ENCODE measurements around the gene GOLT1A.

The GOLT1A gene

GRCh38 chr1:204218552-204218951, 4.8 kb upstream of the GOLT1A start:
- ATAC-seq (no peak), DNase-seq (no peak)

- no peak for ATAC-seq
- DNase-seq = no peak
These were observed 3.8 kb upstream of the GOLT1A start for GRCh38 chr1:204217648-204218000.

- ATAC-seq = no peak
These were observed 3.3 kb upstream of the GOLT1A start for GRCh38 chr1:204216880-204217647.

GRCh38 chr1:204216236-204216635, 2.4 kb upstream of the GOLT1A start:
- DNase-seq (no peak), ATAC-seq (no peak)

More at GRCh38 chr1:204216880-204217647, 3.3 kb upstream of the GOLT1A start:
- DNase-seq = no peak

- DNase-seq = no peak
- ATAC-seq = no peak
These were observed 1.1 kb downstream of the GOLT1A start for GRCh38 chr1:204212715-204213114.

- no peak for ATAC-seq
- no peak for DNase-seq
These were observed 2.7 kb downstream of the GOLT1A start for GRCh38 chr1:204211046-204211445.

- ATAC-seq = peak; percentile 87
- DNase-seq = peak; percentile 87
These were observed 6.6 kb downstream of the GOLT1A start for GRCh38 chr1:204207136-204207616.

- ATAC-seq = no peak
These were observed 7.7 kb downstream of the GOLT1A start for GRCh38 chr1:204206121-204206520.

GRCh38 chr1:204205486-204205885, 8.3 kb downstream of the GOLT1A start:
- DNase-seq (no peak), ATAC-seq (no peak)

More at GRCh38 chr1:204206121-204206520, 7.7 kb downstream of the GOLT1A start:
- no peak for DNase-seq

GRCh38 chr1:204204944-204205343, 8.8 kb downstream of the GOLT1A start:
- ATAC-seq (no peak), DNase-seq (no peak)

- ATAC-seq (no peak), DNase-seq (no peak)
These were observed 10.5 kb downstream of the GOLT1A start for GRCh38 chr1:204203206-204203767.

GRCh38 chr1:204202481-204202880, 11.3 kb downstream of the GOLT1A start:
- ATAC-seq = no peak
- DNase-seq = no peak

GRCh38 chr1:204201348-204202040, 12.3 kb downstream of the GOLT1A start:
- ATAC-seq (no peak), DNase-seq (no peak)

GRCh38 chr1:204199579-204199978, 14.2 kb downstream of the GOLT1A start:
- DNase-seq (no peak), ATAC-seq (no peak)

- DNase-seq (no peak), ATAC-seq (no peak)
These were observed 15.1 kb downstream of the GOLT1A start for GRCh38 chr1:204198348-204199340.

- DNase-seq (no peak), ATAC-seq (no peak)
These were observed 16.7 kb downstream of the GOLT1A start for GRCh38 chr1:204197068-204197467.

- DNase-seq = no peak
- no peak for ATAC-seq
These were observed 17.6 kb downstream of the GOLT1A start, which contains the start of gene KISS1 for GRCh38 chr1:204196068-204196795. KISS1 (minus strand) TSS chr1:204196491; CDS start chr1:204192876, 3,615 bp downstream.

GRCh38 chr1:204194771-204195170, 19.0 kb downstream of the GOLT1A start:
- DNase-seq (no peak), ATAC-seq (no peak)

GRCh38 chr1:204194080-204194479, 19.7 kb downstream of the GOLT1A start:
- no peak for ATAC-seq
- DNase-seq = no peak

- ATAC-seq (no peak), DNase-seq (no peak)
These were observed 21.0 kb downstream of the GOLT1A start for GRCh38 chr1:204192589-204193352.

Data from stimulated activated naive CD8-positive, alpha-beta T cell treated with anti-CD3 and anti-CD28 coated beads, Interleukin-15, Interleukin-2, amounts not matched to agents 100 U/mL and 50 U/mL, for 24 hours (primary cell).